ENCODE data around the gene TEX51. TPM values are rescaled to one million over a fixed set of nuclear protein-coding genes. Genes with fewer than 3 reads are reported as not detected.

Gene TEX51
- polyA plus RNA-seq, 10 donors = not detected

Other genes starting within 250 kb of the TEX51 start
- gene GYPC, start 242.7 kb upstream of the TEX51 start, polyA plus RNA-seq (ENCODE audit: insufficient read length in 10 of 10) = 100 to 1,000 TPM in 7 of 10 donors, 10 to 100 TPM in 3; 84.8 to 133 (median 107) TPM
- 100 to 1,000 TPM; 526 to 885 (median 760) TPM for gene BIN1, start 208.3 kb downstream of the TEX51 start, polyA plus RNA-seq (ENCODE audit: insufficient read length in 10 of 10)

Measured in muscle of back (tissue), 10 donors.